Activated T-cell treated with anti-CD3 and anti-CD28 coated beads for 48 hours (primary cell): Measurements from ENCODE around the gene PECR.
A peak's percentile ranks its signal among the peaks of the same experiment; 100 is the strongest.

Experiments used
- DNase-seq: peaks from one replicate; pipeline ENCODE4 v3.0.0-alpha.2; 2020; ENCODE audit warnings: low read depth

Gene PECR

DNA sequence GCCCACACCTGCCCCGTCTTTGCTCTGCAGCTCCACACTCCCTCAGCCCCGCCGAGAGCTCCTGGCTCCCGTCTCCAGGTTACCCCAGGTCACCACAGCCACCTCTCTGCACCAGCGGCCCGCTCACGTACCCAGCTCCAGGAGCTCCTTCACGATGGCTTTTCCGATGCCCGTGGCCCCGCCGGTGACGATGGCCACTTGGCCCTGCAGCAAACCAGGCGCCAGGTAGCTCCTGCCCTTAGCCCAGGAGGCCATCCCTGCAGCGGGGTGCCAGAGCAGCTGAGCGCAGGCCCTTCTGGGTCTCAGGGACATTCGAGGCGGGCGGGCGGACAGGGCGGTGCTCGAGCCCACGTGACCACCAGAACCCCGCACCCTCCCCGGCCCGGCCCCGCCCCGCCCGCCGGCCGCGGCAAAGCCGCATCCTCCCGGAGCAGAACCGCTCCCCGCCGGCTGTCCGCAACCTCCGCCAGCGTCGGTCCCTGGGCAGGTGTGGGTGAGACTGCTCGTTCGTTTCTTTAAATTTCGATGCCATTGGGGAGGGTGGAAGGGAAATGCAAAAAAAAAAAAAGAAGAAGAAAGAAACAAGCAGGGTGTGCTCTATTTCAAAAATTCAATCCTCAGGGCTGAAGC, at the start of gene PECR, which contains the start of gene TMEM169:
Gene PECR (minus strand): TSS at position 323 of the 630 bp plus-strand sequence. CDS start 68 bp downstream, at position 255.
Gene TMEM169 (plus strand): TSS at position 433 of the 630 bp plus-strand sequence. CDS start 14,045 bp downstream, outside the sequence.
- peak; percentile 78 for DNase-seq

DNA sequence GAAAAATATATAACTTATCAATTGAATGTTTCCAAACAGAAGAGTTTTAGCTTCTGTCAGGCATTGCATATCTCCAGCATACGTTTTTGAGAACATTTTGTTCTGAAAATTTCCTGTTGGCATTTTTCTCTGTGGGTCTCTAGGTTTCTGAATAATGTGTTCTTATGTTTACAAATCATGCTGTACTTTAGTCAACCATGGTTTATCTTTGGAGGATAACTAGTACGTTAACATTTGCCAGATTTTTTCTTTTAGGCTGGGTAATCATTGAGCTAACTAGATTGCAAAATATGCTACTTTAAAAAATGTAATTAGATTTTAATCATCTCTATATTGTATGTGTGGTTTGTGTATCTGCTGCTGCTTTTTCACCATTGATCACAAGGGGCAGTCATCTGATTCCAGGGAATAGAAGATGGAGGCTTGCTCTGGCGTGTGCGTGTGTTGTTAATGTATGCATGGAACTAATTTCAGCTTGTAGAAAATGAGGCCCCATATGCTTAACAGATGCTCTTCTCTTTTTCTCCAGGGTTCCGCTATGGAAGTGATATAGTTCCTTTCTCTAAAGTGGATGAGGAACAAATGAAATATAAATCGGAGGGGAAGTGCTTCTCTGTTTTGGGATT, 48.9 kb upstream of the PECR start:
- no peak for DNase-seq

DNA sequence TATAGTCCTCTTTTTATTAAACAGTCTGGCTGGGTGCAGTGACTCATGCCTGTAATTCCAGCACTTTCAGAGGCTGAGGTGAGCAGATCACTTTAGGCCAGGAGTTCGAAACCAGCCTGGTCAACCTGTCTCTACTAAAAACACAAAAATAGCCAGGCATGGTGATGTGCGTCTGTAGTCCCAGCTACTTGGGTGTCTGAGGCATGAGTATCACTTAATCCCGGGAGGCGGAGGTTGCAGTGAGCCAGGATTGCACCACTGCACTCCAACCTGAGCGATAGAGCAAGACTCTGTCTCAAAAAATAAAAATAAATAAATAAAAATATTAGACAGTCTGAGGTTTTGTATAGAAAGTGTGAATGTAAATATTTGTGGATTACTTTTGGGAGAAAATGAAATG, 45.3 kb upstream of the PECR start:
- no peak for DNase-seq

DNA sequence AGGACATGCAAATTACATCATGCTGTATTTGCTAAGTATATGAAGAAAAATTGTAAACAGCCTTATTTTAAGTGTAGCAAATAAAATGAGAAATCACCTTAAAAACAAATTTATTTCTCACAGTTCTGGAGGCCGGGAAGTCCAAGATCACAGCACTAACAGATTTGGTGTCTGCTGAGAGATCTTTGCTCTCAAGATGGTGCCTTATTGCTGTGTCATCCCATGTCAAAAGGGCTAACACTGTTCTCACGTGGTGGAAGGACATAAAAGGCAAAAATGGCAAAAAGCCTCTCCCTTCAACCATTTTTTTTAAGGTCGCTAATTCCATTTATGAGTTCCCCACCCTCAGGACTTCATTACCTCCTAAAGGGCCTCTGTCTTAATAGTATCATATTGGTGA, 39.6 kb upstream of the PECR start:
- DNase-seq, result no peak

DNA sequence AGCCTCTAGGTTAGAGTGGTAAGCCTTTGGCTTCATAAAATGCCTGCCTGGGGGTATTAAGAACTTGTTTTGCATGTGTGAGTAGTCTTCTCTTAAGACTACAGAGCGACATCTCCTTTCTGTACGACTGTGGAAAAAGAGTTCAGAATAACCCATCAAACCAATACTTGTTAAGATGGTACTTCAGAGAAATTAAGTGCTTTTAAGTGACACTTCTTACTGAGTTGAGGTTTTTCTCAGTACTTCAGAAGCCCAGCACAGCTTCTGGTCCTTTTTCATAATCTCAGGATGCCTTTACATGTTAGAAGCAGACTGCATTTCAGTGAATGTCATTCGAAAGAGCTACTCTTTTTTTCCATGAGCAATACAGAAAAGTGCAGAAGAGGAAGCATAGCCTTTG, 38.4 kb upstream of the PECR start:
- DNase-seq, result no peak

DNA sequence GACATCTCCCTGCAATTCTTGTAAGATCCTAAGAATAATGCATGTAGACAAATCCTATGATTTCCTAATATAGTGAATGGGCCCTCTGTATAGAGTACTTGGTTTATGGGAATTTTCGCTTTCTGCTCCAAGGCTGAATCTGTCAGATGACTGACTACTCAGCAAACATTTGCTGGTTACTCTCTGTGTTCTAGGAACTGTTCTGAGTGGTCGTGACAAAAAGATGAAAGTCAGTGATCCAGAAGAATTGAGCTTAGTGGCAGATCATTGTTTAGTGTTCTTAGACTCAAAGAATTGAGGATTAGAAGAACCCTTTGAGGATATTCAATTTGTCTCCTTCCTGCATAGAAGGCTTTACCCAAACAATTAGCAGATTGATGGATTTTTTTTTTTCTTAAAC, 37.5 kb upstream of the PECR start:
- no peak for DNase-seq

DNA sequence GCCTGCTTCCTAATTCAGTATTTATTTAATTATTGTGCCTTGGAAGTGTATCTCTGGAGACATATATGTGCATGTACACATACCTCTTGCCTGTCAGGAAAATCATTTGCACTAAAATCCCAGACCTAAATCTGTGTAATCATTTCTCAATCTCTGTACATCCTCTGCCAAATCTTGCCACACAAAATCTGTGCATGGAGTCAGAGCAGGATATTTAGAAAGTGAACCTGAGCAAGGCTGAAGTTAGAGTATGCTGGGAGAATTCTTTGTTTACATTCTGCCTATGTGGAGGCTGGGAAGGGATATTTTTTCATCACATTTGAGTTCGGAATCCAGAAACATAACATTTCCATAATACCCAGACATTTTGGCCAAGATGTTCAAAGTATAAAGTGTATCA, 36.9 kb upstream of the PECR start:
- no peak for DNase-seq

DNA sequence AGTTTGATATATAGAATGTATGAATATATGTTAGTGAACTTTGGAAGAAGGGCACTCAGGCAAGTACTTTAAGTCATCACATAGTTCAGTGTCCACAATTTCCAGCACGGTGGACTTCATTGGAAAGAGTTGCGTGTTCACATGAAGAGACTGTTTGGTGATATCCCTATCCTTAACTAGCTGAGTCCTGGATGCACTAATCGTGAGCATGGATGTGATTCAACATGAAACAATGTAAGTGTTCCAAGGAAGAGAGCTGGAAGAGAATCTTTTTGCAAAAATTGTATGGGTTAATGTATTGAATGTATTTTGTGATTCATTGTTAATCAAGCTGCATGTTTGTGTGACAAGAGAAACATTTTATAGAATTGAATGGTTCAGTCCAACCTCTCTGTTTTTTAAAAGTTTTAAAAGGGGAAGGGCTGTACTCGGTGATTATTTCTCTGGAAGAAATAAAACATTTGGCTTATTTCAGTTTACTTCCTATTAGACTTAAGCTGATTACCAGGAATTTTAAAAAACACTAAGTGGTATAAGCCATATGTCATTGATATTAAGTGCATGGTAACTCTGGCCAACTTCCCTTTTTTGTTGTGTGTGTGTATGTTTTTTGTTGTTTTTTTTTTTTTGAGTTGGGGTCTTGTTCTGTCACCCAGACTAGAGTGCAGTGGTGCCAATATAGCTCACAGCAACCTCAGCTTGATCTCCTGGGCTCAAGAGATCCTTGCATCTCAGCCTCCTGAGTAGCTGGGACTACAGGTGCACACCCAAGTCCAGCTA, 36.1 kb upstream of the PECR start:
- DNase-seq, result no peak

DNA sequence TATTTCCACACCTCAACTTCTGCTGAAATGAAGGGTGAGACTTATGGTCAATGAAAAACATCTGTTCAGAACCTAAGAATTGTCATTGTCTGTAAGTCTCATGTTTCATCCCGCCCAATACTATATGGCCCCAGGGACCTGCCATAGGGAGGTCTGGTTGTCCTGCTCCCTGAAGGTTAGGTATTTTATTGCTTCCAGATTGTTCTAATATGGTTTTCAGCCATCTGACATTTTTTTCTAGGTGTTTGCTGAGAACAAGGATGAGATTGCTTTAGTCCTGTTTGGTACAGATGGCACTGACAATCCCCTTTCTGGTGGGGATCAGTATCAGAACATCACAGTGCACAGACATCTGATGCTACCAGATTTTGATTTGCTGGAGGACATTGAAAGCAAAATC, 34.8 kb upstream of the PECR start:
- no peak for DNase-seq

DNA sequence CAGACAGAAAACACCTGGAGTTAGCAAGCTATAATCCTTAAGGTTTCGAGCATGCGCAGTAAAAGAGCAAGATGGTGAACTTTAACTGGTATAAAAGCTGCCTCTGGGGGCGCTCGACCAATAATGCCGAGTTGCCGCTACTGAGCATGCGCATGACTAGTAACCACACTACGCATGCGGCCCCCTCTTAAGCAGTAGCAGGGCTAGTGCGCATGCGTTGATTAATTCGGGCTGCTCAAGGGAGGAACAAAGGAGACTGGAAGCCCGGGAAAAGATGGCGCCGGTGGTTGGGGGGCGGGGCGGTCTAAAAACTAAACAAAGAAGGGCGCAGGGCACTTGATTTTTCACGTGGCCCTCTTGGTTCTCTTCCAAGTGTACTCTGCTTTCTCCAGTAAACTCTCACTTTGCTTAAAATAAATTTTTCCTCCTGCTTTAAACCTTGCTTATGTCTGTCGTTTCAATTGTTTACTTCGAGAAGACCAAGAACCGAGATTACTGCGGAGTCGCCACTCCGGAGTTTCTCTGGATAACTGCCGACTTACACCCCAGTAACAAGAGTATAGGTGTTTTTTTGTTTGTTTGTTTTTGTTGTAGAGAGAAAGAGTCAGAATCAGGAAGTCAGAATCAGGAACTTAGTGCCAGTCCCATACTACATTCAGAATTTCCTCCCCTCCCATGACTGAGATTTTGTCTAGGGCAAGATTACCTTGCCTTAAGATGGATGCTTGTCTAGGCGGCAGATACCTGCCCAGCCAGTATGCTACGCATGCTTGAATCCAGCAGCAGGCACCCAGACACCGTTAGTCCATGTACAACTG, 33.3 kb upstream of the PECR start:
- DNase-seq, result peak; percentile 92

DNA sequence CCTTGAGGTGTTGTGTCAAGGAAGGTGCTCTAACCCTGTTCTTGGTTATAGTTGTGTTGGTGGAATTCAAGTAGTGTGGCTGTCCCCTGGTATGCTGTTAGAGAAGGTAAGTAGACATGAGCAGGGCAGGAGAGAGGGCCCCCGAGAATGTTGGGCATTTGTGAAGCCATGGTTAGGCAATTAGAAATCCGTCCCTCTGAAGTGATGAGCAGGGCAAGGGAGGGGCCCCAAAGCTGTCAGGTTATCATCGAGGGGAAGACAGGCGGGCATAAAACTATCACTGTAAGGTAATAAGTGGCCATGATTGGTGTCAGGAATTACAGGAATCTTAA, 32.7 kb upstream of the PECR start:
- no peak for DNase-seq

DNA sequence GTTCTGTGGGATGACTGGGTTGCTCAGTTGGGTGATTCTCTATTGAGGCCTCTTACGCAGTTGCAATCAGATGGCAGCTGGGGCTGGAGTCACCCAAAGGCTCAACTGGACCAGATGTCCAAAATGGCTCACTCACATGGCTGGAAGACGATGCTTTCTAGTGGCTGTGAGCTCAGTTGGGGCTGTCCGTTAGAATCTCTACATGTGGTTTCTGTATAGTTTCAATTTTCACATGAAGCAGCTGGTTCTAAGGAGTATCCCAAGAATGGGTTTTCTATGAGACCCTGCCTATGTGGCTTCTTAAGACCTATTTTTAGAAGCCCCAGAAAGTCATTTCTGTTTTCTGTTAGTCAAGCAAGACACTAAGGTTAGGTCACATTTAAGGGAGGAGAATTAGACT, 32.0 kb upstream of the PECR start:
- no peak for DNase-seq

DNA sequence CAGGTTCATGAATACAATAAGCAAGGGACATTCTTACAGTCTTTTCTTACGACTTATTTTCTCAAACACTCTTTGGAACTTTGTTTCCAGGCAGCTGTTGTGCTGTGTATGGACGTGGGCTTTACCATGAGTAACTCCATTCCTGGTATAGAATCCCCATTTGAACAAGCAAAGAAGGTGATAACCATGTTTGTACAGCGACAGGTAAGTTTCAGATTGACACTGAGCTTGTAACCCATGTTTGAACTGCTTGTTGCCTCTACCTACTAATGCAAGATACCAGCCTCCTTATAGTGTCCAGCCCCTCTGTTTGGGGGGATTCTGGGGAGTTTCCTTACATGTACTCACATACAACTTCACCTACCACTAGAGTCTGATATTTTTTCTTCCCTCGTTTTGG, 31.3 kb upstream of the PECR start:
- no peak for DNase-seq

DNA sequence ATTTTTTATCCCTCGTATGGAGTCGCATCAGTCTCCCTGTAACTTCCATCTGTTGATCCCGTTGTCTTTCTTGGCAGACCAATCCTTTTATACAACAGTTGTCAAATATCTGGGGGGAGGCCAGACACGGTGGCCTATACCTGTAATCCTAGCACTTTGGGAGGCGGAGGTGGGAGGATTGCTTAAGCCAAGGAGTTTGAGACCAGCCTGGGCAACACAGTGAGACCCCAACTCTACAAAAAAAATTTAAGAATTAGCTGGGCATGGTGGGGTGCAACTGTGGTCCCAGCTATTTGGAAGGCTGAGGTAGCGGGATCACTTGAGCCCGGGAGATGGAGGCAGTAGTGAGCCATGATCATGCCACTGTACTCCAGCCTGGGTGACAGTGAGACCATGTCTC, 29.5 kb upstream of the PECR start:
- no peak for DNase-seq

DNA sequence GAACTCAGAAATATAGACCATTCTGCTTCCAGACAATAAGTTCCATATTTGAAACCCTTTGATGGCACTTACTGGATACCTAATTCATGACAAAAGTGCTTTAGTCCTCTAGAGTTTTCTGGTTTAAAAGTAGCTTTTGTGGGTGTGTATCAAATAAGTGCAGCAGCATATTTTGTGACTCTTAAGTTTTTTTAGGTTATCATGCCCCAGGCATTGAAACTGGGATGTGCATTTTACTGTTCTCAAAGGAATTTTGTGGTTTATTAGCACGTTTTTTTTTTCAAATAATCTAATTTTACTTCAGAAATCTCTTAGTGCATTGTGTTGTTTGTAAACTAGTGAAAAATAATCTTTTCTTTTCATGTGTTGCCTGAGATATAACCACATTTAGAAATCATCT, 29.0 kb upstream of the PECR start:
- DNase-seq, result no peak

DNA sequence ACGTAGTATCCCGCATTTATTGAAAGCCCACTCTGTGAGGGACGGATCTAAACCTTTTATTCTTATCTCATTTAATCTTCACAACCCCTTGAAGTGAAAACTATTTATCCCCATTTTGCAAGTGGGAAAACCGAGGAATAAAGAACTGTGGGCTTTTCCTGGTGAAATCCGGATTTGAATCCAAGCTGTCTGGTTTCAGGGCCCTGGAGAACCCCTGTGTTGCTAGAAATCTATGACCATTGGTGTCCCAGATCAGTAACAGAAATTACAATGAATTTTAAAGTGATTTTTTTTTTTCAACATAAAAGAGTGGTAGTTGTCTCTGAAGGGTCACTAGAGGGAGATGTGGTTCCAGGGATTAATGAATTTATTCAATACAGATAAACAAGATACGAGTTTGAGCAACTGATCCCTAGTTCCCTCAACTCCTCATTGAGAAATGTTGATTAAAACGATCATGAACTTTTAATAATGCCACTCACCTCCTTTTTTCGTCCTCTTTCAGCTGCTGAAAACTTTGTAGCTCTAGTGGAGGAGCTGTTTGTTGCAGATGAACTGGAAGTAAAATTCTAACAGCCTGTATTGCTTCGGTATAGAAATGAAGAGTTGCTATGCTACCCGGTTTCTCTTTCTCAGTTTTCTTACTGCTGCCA, 28.5 kb upstream of the PECR start:
- DNase-seq, result no peak

DNA sequence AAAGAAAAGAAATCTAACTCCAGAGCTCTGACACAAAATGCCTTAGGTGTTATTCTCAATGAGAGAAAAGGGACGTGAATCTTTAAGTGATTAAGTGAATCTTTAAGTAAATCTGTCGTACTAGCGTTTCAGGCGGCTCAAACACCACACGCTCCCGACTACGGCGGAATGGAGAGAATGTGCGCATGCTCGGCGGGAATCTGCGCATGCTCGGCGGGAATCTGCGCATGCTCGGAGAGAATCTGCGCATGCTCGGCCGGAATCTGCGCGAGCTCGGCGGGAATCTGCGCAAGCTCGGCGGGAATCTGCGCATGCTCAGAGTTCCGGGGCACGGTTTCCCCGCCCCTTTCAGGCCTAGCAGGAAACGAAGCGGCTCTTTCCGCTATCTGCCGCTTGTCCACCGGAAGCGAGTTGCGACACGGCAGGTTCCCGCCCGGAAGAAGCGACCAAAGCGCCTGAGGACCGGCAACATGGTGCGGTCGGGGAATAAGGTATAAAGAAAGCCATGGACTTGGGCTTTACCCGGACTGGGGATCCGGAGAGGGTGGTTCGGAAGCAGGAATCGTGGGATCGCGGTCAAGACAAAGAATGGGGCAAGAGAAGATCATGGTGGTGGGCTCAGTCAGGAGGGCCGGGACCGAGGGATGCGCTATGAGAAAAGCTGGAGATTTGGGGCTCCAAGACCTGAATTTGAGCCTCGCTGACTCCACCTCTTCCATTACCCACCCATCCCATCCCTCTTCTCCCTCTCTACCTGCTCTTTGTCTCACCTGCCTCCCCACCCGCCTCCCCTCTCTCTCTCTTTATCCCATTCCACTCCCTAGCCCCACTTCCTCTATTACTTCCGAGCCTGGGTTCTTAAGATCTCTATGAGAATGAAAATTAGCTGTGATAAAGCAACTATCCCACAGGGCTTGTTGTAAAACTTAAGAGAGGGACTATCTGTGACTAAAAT, 27.6 kb upstream of the PECR start, which contains the start of gene XRCC5:
Gene XRCC5 (plus strand): TSS at position 382 of the 955 bp plus-strand sequence. CDS start 89 bp downstream, at position 471.
- peak; percentile 96 for DNase-seq

DNA sequence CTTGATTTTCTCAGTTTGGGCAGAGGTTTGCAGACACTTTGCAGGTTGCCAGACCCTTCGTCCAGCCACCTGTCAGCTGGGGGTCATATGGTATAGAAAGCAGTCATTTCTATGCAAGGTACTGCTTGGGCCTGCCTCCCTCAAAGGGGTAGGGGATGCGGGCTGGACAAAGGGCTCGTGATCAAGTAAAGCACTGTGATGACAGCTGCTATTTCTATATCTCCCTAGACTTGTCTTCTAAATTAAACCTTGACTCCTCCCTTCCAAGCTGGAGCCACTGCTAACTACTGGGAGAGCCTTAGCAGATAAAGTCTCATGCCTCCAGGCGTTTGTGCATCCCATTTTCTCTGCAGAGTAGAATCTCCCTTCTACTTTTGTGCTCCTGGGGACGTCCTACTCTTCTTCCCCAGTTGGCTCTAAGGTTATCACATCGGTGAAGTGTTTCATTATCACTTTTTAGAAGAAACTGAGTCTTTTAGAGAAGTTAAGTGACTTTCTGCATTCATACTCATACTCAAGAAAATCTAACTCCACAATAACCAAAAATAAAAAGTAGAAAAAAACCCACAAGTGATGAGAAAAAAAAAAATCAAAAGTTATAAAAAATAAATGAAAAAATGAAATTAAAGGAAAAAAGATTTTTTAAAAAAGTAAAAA, 26.8 kb upstream of the PECR start:
- DNase-seq, result no peak

DNA sequence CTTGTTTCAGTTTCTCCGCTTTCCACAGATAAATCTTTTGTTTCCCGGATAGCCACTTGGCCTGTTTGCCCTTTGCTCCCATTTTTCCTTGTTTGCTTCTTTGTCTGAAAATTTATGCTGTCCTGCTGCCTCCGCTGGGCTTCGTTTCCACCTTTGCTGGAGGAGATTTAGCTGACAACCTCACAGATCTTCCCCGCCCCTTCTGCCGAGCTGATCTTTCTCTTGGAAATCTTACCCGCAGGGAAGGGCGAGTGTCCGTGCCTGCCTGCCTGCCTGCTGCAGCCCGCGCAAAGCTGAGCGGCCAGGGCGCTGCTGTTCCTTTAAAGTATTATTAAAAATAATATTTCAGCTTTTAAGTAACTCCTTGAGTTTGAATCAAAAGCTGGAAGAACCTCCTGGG, 26.2 kb upstream of the PECR start:
- DNase-seq, result no peak

DNA sequence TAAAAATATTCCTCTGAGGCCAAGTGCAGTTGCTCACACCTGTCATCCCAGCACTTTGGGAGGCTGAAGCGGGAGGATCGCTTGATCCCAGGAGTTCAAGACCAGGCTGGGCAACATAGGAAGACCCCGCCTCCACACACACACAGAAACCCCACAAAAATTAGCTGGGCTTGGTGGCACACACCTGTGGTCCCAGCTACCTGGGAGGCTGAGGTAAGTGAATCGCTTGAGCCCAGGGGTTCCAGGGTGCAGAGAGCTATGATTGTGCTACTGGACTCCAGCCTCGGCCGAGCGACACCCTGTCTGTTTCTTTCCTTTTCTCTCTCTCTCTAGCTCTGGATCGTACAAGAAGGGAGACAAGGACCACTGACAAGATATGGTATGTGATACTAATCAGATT, 25.7 kb upstream of the PECR start:
- no peak for DNase-seq
